SK-N-SH (cell line): ENCODE measurements around the gene FTO.

Source experiments
- CTCF ChIP-seq: fragments of 200-600 bp; sonication (generic); IDR thresholded peaks from 2 replicates; pipeline ENCODE4 v1.6.1; 2017; ENCODE audit warnings: antibody characterized with exemption, mild to moderate bottlenecking, moderate library complexity
- EP300 ChIP-seq, 2 experiments: IDR thresholded peaks; 2 replicates each; pipeline versions ENCODE4 v1.4.0 to v1.6.1; 2012; ENCODE audit warnings: borderline replicate concordance in 1 of 2, low read depth in 1 of 2, low read length in 1 of 2
- FOSL2 ChIP-seq: IDR thresholded peaks from 2 replicates; pipeline ENCODE4 v1.4.0; 2012; ENCODE audit warnings: low read depth, mild to moderate bottlenecking, moderate library complexity, borderline replicate concordance
- MEF2A ChIP-seq: IDR thresholded peaks from 2 replicates; pipeline ENCODE4 v1.4.0; 2012; ENCODE audit warnings: low read depth, borderline replicate concordance
- RFX5 ChIP-seq: IDR thresholded peaks from 2 replicates; pipeline ENCODE4 v1.6.1; 2012; ENCODE audit warnings: mild to moderate bottlenecking, improper control_type of control experiment, low read length
- SMC3 ChIP-seq: IDR thresholded peaks from 2 replicates; pipeline ENCODE4 v1.6.1; 2012; ENCODE audit warnings: low read depth, low read length, improper control_type of control experiment
- USF1 ChIP-seq: IDR thresholded peaks from 2 replicates; pipeline ENCODE4 v1.4.0; 2012; ENCODE audit warnings: low read depth, borderline replicate concordance
- USF2 ChIP-seq: fragments of 150-350 bp; IDR thresholded peaks from 2 replicates; pipeline ENCODE4 v1.6.1; 2017; ENCODE audit warnings: antibody characterized with exemption, low read length, low read depth, borderline replicate concordance

GRCh38 chr16:54055191-54055590 lies 351.2 kb downstream of the FTO start:
- TF ChIP-seq CTCF (no peak), RFX5 (no peak), USF1 (no peak), EP300 (IDR thresholded peaks at IDR 0.05; ENCODE audit: borderline replicate concordance in 1 of 2, low read depth in 1 of 2, low read length in 1 of 2) (no peak), USF2 (no peak), FOSL2 (no peak), MEF2A (no peak), SMC3 (no peak)
